A549 (cell line): Measurements from ENCODE around the gene ERN1. TPM values are rescaled to one million over a fixed set of nuclear protein-coding genes. Genes with fewer than 3 reads are reported as not detected.

Source experiments
- ATAC-seq, 2 experiments: fragments of 200-7000 bp in 1 of 2; fragments of >200 bp in 1 of 2; cut with Nextera tagmentation in 1 of 2; cut with Tn5 transposase in 1 of 2; 3 replicates each; pipeline versions ENCODE4 v1.8.0 to v1.9.1; 2018 to 2020; ENCODE audit warnings: mild to moderate bottlenecking in 1 of 2, moderate library complexity in 1 of 2
- CTCF ChIA-PET: fragments of 300-600 bp; sonication (Branson Sonifier 250); formaldehyde crosslinking; extraction: SDS; loops from one replicate; lab custom pipeline; 2021; ENCODE audit warnings: antibody characterized with exemption, inconsistent platforms; lab: Yijun Ruan, JAX
- POLR2A ChIA-PET: fragments of 350-600 bp; formaldehyde crosslinking; extraction: SDS; loops from one replicate; lab custom pipeline; 2021; ENCODE audit warnings: antibody characterized with exemption, inconsistent platforms; lab: Yijun Ruan, JAX
- DNase-seq, 2 experiments: peaks; one replicate each; pipeline versions ENCODE4 v3.0.0 to v3.0.0-alpha.2; 2011 to 2016; ENCODE audit warnings: low read depth in 1 of 2, low spot score in 1 of 2
- FAIRE-seq: peaks from 2 replicates; lab custom pipeline; 2011; peaks lifted over from hg19 to GRCh38; lab: Jason Lieb, UNC
- H3K27ac ChIP-seq, 2 experiments: fragments of >200 bp; sonication (Bioruptor Twin); formaldehyde crosslinking; 3 replicates each; pipeline ENCODE4 v1.5.1; 2016 to 2017
- H3K4me1 ChIP-seq: fragments of >200 bp; sonication (Bioruptor Twin); formaldehyde crosslinking; 3 replicates; pipeline ENCODE4 v1.6.1; 2016
- H3K4me2 ChIP-seq: fragments of >200 bp; sonication (Bioruptor Twin); formaldehyde crosslinking; 3 replicates; pipeline ENCODE4 v1.6.1; 2016
- H3K4me3 ChIP-seq: fragments of >200 bp; sonication (Bioruptor Twin); formaldehyde crosslinking; 3 replicates; pipeline ENCODE4 v1.5.1; 2016
- H3K9me3 ChIP-seq: fragments of >200 bp; sonication (Bioruptor Twin); formaldehyde crosslinking; 3 replicates; pipeline ENCODE4 v1.6.1; 2016
- CBX2 ChIP-seq: fragments of 200-600 bp; sonication (generic); IDR thresholded peaks from 2 replicates; pipeline ENCODE4 v1.6.1; 2016; ENCODE audit warnings: low read depth, mild to moderate bottlenecking, borderline replicate concordance
- CHD2 ChIP-seq: fragments of 150-350 bp; IDR thresholded peaks from 2 replicates; pipeline ENCODE4 v1.6.1; 2014; ENCODE audit warnings: low read length; ENCODE audit not compliant: partially characterized antibody
- FOSL2 ChIP-seq, 2 experiments: fragments of 450-650 bp in 1 of 2; fragments of >200 bp in 1 of 2; sonication (Bioruptor Twin) in 1 of 2; formaldehyde crosslinking; IDR thresholded peaks; 2 replicates each; pipeline versions ENCODE4 v1.5.0 to v1.6.1; 2016 to 2020; ENCODE audit warnings: mild to moderate bottlenecking in 1 of 2, moderate library complexity in 1 of 2
- FOXS1 ChIP-seq: fragments of 250-450 bp; sonication (Bioruptor Pico); IDR thresholded peaks from 2 replicates; pipeline ENCODE4 v1.5.0; 2020; ENCODE audit warnings: mild to moderate bottlenecking, moderate library complexity
- GATA3 ChIP-seq: IDR thresholded peaks from 2 replicates; pipeline ENCODE4 v1.6.1; 2012; ENCODE audit warnings: borderline replicate concordance
- HDAC2 ChIP-seq: fragments of 200-600 bp; sonication (generic); IDR thresholded peaks from 2 replicates; pipeline ENCODE4 v1.6.1; 2016
- HMGXB4 ChIP-seq: fragments of 250-450 bp; sonication (Bioruptor Pico); IDR thresholded peaks from 2 replicates; pipeline ENCODE4 v1.5.0; 2021; ENCODE audit warnings: mild to moderate bottlenecking, moderate library complexity, borderline replicate concordance
- KDM1A ChIP-seq: fragments of 200-600 bp; sonication (generic); IDR thresholded peaks from 2 replicates; pipeline ENCODE4 v1.6.1; 2016; ENCODE audit warnings: low read depth, mild to moderate bottlenecking
- MAFK ChIP-seq: fragments of 450-650 bp; IDR thresholded peaks from 2 replicates; pipeline ENCODE4 v1.6.1; 2014; ENCODE audit not compliant: partially characterized antibody
- NR3C1 ChIP-seq: fragments of >200 bp; sonication (Bioruptor Twin); formaldehyde crosslinking; IDR thresholded peaks from 3 replicates; pipeline ENCODE4 v1.6.1; 2017
- PHF8 ChIP-seq: fragments of 200-600 bp; sonication (generic); IDR thresholded peaks from 2 replicates; pipeline ENCODE4 v1.6.1; 2016; ENCODE audit warnings: low read depth, mild to moderate bottlenecking, antibody characterized with exemption, moderate library complexity, borderline replicate concordance
- POLR2A ChIP-seq: IDR thresholded peaks from 2 replicates; pipeline ENCODE4 v1.6.1; 2012; ENCODE audit warnings: mild to moderate bottlenecking, low read length
- POLR2AphosphoS2 ChIP-seq: conservative IDR thresholded peaks from 2 replicates; pipeline ENCODE4 v1.6.1; 2012; ENCODE audit warnings: low read length, improper control_type of control experiment, inconsistent platforms
- RARB ChIP-seq: fragments of 250-450 bp; sonication (Bioruptor Pico); IDR thresholded peaks from 2 replicates; pipeline ENCODE4 v1.8.0; 2021; ENCODE audit warnings: mild to moderate bottlenecking, moderate library complexity
- RNF2 ChIP-seq: fragments of 200-600 bp; sonication (generic); IDR thresholded peaks from 2 replicates; pipeline ENCODE4 v1.6.1; 2016; ENCODE audit warnings: low read depth, mild to moderate bottlenecking, antibody characterized with exemption, moderate library complexity, borderline replicate concordance
- ZNF302 ChIP-seq: fragments of 250-450 bp; sonication (Bioruptor Pico); IDR thresholded peaks from 2 replicates; pipeline ENCODE4 v1.9.0; 2021; ENCODE audit warnings: inconsistent platforms, mild to moderate bottlenecking, moderate library complexity
- WGBS: methylation state at CpG from one replicate; pipeline ENCODE4 v1.1.6; 2017; ENCODE audit errors: missing lambda C conversion rate; 5-methylcytosine and 5-hydroxymethylcytosine counted together
- polyA plus RNA-seq, 4 experiments: library from polyadenylated mRNA; depleted of rRNA in 3 of 4; stranded (reverse); fragments of >200 nt; fragmentation: RNase III in 1 of 4; extraction: RNeasy Plus Mini Kit Qiagen cat#74134 plus additional on column Dnase treatment in 1 of 4; gene quantifications; 2 replicates in 3 of 4; 3 replicates in 1 of 4; pipeline ENCODE4 v1.2.3, GENCODE V29; 2011 to 2017
- TF ChIP-seq, protein P1 (sequence below): IDR thresholded peaks from 2 replicates; pipeline ENCODE4 v1.6.1; 2012

ERN1 gene
- polyA plus RNA-seq, 2 of the 4 experiments (the other 2 are of a cell fraction): 4.1 to 19.8 TPM

DNA sequence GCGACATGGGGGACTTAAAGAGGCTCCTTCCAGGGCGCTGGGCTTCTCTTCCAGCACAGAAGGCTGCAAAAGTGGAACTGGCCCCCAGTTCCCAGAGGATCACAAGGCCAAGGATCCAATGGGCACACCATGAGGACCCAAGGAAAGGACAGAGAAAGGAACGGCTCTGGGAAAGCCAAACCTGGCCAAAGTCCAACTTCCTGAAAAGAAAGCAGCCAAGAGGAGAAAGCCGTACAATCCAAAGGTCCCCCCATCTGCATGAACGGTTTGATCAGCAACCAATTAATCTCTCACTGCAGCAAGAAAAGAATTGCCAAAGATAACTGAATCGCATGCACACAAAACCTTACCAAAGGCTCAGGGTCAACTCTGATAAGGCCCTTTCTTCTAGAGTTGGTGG, 89.7 kb downstream of the ERN1 start:
- TF ChIP-seq FOSL2 (IDR thresholded peaks at IDR 0.05) (no peak), FOSL2 (CRISPR knock-in tag; IDR thresholded peaks at IDR 0.05) (no peak)
- Histone ChIP-seq H3K27ac (no peak overlapping the region), H3K4me1 (no peaks in the 10 kb centered on the region), H3K4me3 (no peak overlapping the region), H3K4me2 (no peak overlapping the region), H3K9me3 (no peaks in the 10 kb centered on the region)
- ATAC-seq (no peak), DNase-seq (no peak), FAIRE-seq (no peak)
- CTCF ChIA-PET: interaction anchor here (11.4 to 18.1 kb wide), 3 partner anchors 12 to 92 kb away, joined by 119 to 863 read pairs (median 206); partner anchors contain the start of gene ERN1
- POLR2A ChIA-PET: no interaction called here
- 86% methylated on average over 6 of the region's 6 CpGs for WGBS

GRCh38 chr17:64039106-64039400, 90.9 kb downstream of the ERN1 start:
- H3K4me1 ChIP-seq: no peaks in the 10 kb centered on the region
- no peak for ATAC-seq
- FAIRE-seq: no peak
- H3K4me2 ChIP-seq: no peak overlapping the region
- 88% methylated on average over 3 of the region's 3 CpGs for WGBS
- H3K27ac ChIP-seq: no peak overlapping the region
- no peak overlapping the region for H3K4me3 ChIP-seq
- no peaks in the 10 kb centered on the region for H3K9me3 ChIP-seq
- CTCF ChIA-PET: interaction anchor here (0.6 to 18.1 kb wide), 5 partner anchors 12 to 127 kb away, joined by 3 to 863 read pairs (median 3); partner anchors contain the start of genes ERN1 and GH1
- no peak for DNase-seq
- no peak for TF ChIP-seq RNF2
- no peak for TF ChIP-seq PHF8
- TF ChIP-seq GATA3: no peak
- TF ChIP-seq MAFK: peak; percentile 82
- POLR2A ChIA-PET: no interaction called here

GRCh38 chr17:64038331-64039105, 91.4 kb downstream of the ERN1 start:
- Histone ChIP-seq H3K27ac (no peak overlapping the region), H3K9me3 (no peaks in the 10 kb centered on the region), H3K4me3 (no peak overlapping the region), H3K4me2 (no peak overlapping the region), H3K4me1 (no peaks in the 10 kb centered on the region)
- 84% methylated on average over 15 of the region's 16 CpGs for whole genome bisulfite sequencing
- no peak for DNase-seq
- no peak for ATAC-seq
- ChIA-PET CTCF (interaction anchor here (0.8 to 18.1 kb wide), 6 partner anchors 8 to 127 kb away, joined by 3 to 863 read pairs (median 4); partner anchors contain the start of gene ERN1), POLR2A (no interaction called here)
- FAIRE-seq: no peak
- TF ChIP-seq CBX2 (no peak), GATA3 (no peak), HDAC2 (no peak), FOXS1 (no peak), RARB (no peak), NR3C1 (no peak), PHF8 (no peak), ZNF302 (CRISPR knock-in tag) (no peak), CHD2 (no peak), POLR2AphosphoS2 (no peak), POLR2A (no peak), KDM1A (no peak), FOSL2 (IDR thresholded peaks at IDR 0.05) (no peak), FOSL2 (CRISPR knock-in tag; IDR thresholded peaks at IDR 0.05) (no peak), HMGXB4 (no peak)
- TF ChIP-seq, protein P1, sequence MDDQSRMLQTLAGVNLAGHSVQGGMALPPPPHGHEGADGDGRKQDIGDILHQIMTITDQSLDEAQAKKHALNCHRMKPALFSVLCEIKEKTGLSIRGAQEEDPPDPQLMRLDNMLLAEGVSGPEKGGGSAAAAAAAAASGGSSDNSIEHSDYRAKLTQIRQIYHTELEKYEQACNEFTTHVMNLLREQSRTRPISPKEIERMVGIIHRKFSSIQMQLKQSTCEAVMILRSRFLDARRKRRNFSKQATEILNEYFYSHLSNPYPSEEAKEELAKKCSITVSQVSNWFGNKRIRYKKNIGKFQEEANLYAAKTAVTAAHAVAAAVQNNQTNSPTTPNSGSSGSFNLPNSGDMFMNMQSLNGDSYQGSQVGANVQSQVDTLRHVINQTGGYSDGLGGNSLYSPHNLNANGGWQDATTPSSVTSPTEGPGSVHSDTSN: no peak
